Cardiac muscle cell (in vitro differentiated cells and primary cell): ENCODE data around the gene MRPS15. TPM values are rescaled to one million over a fixed set of nuclear protein-coding genes. Genes with fewer than 3 reads are reported as not detected.
"Not testable (repeated sequence)": the region's sequence is repeated elsewhere in the genome, so short reads cannot be mapped to it uniquely, and the experiment has no call there.

ENCODE experiments used
- DNase-seq, 2 donors: peaks; one replicate each; pipeline versions ENCODE4 v3.0.0 to v3.0.0-alpha.2; 2010 to 2017; ENCODE audit warnings: low read depth in 1 of 2, low spot score in 1 of 2
- H3K27ac ChIP-seq: fragments of 200-600 bp; sonication (generic); 2 replicates; pipeline ENCODE4 v1.5.1; 2016
- H3K27me3 ChIP-seq: fragments of 200-600 bp; sonication (generic); 2 replicates; pipeline ENCODE4 v1.6.0; 2016; ENCODE audit warnings: control low read depth
- H3K36me3 ChIP-seq: fragments of 200-600 bp; sonication (generic); 2 replicates; pipeline ENCODE4 v1.5.1; 2016; ENCODE audit warnings: control low read depth
- H3K4me1 ChIP-seq: fragments of 200-600 bp; sonication (generic); 2 replicates; pipeline ENCODE4 v1.8.1; 2017; ENCODE audit warnings: low read depth, mild to moderate bottlenecking, mixed run types
- H3K4me3 ChIP-seq: fragments of 200-600 bp; sonication (generic); 2 replicates; pipeline ENCODE4 v1.5.1; 2016; ENCODE audit warnings: mild to moderate bottlenecking
- H3K9me3 ChIP-seq: fragments of 200-600 bp; sonication (generic); 2 replicates; pipeline ENCODE4 v1.5.1; 2017; ENCODE audit warnings: low read depth, mild to moderate bottlenecking, control low read depth
- CTCF ChIP-seq: IDR thresholded peaks from 2 replicates; pipeline ENCODE4 v1.5.1; 2012; ENCODE audit warnings: low read depth, mild to moderate bottlenecking, low read length
- polyA plus RNA-seq: library from polyadenylated mRNA; unstranded; fragments of >200 nt; fragmentation: Nextera tagmentation; extraction: Ambion mirVana; gene quantifications from 2 replicates; pipeline ENCODE4 v1.2.1, GENCODE V29; 2016
- total RNA-seq: library from RNA; depleted of rRNA; stranded (reverse); fragments of >200 nt; gene quantifications from 2 replicates; pipeline ENCODE4 v1.2.3, GENCODE V29; 2016

Gene MRPS15
- total and polyA plus RNA-seq, 2 experiments from 2014 or later = 83.5 to 166 TPM

GRCh38 chr1:36506276-36506920, 42.2 kb upstream of the MRPS15 start:
- TF ChIP-seq CTCF = no peak

GRCh38 chr1:36503733-36504132, 39.5 kb upstream of the MRPS15 start:
- no peak for TF ChIP-seq CTCF
- Histone ChIP-seq H3K27ac (no peak overlapping the region), H3K4me1 (no peaks in the 10 kb centered on the region), H3K27me3 (no peaks in the 10 kb centered on the region), H3K4me3 (no peak overlapping the region), H3K36me3 (no peaks in the 10 kb centered on the region), H3K9me3 (no peaks in the 10 kb centered on the region)
- DNase-seq = no peak

More at GRCh38 chr1:36506276-36506920, 42.2 kb upstream of the MRPS15 start:
- H3K27ac ChIP-seq = no peak overlapping the region
- no peaks in the 10 kb centered on the region for H3K27me3 ChIP-seq
- no peak for DNase-seq
- H3K4me3 ChIP-seq = no peak overlapping the region
- H3K36me3 ChIP-seq = no peaks in the 10 kb centered on the region
- H3K4me1 ChIP-seq = no peaks in the 10 kb centered on the region
- H3K9me3 ChIP-seq = no peaks in the 10 kb centered on the region

- Histone ChIP-seq H3K36me3 (no peaks in the 10 kb centered on the region), H3K27ac (no peak overlapping the region)
- DNase-seq = no peak
Observed at GRCh38 chr1:36503159-36503558, 39.0 kb upstream of the MRPS15 start.

GRCh38 chr1:36502616-36503015, 38.4 kb upstream of the MRPS15 start:
- Histone ChIP-seq H3K36me3 (no peaks in the 10 kb centered on the region), H3K27ac (no peak overlapping the region), H3K4me3 (no peak overlapping the region), H3K4me1 (no peaks in the 10 kb centered on the region), H3K27me3 (no peaks in the 10 kb centered on the region), H3K9me3 (no peaks in the 10 kb centered on the region)
- TF ChIP-seq CTCF = no peak
- DNase-seq = no peak

More at GRCh38 chr1:36503159-36503558, 39.0 kb upstream of the MRPS15 start:
- Histone ChIP-seq H3K9me3 (no peaks in the 10 kb centered on the region), H3K4me3 (no peak overlapping the region), H3K4me1 (no peaks in the 10 kb centered on the region), H3K27me3 (no peaks in the 10 kb centered on the region)
- no peak for TF ChIP-seq CTCF

- H3K4me3 ChIP-seq, H3K4me1 ChIP-seq, H3K27me3 ChIP-seq, DNase-seq, H3K36me3 ChIP-seq, H3K27ac ChIP-seq, H3K9me3 ChIP-seq: not testable (repeated sequence)
Observed at GRCh38 chr1:36501911-36502310, 37.7 kb upstream of the MRPS15 start.

- DNase-seq = no peak
- no peaks in the 10 kb centered on the region for H3K4me1 ChIP-seq
- no peaks in the 10 kb centered on the region for H3K36me3 ChIP-seq
- no peaks in the 10 kb centered on the region for H3K9me3 ChIP-seq
- H3K4me3 ChIP-seq = no peak overlapping the region
- H3K27ac ChIP-seq = no peak overlapping the region
- H3K27me3 ChIP-seq = no peaks in the 10 kb centered on the region
- no peak for TF ChIP-seq CTCF
Observed at GRCh38 chr1:36497207-36497606, 33.0 kb upstream of the MRPS15 start.
